Measurements from ENCODE around the gene TSPAN18. TPM values are rescaled to one million over a fixed set of nuclear protein-coding genes. Genes with fewer than 3 reads are reported as not detected.

The TSPAN18 gene
- total RNA-seq, 2 donors from 2014 or later: 3.4 to 13.4 TPM

DNA sequence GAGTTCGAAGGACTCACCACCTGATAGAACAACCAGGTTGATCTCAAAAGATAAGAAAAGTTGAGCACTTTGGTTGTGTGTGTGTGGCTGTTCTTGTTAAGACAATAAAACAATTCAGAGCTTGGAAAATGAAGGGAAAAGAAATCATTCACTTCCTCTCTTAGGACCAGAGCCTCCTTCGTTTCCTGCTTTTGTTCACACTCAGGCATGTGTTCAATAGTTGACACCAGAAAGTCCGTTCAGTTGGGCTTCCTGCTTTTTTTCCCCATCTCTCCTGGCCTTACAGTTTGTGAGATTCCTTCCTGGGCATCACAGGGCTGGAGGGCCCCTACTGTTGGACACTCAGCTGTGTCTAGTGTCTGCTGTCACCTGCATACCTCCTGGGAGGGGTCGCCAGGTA, 48.0 kb downstream of the TSPAN18 start:
- H3K27me3 ChIP-seq: no peaks in the 10 kb centered on the region
- no peak overlapping the region for H3K9ac ChIP-seq (ENCODE audit: low read depth in 2 of 2, low read length in 2 of 2)
- TF ChIP-seq, protein P1, sequence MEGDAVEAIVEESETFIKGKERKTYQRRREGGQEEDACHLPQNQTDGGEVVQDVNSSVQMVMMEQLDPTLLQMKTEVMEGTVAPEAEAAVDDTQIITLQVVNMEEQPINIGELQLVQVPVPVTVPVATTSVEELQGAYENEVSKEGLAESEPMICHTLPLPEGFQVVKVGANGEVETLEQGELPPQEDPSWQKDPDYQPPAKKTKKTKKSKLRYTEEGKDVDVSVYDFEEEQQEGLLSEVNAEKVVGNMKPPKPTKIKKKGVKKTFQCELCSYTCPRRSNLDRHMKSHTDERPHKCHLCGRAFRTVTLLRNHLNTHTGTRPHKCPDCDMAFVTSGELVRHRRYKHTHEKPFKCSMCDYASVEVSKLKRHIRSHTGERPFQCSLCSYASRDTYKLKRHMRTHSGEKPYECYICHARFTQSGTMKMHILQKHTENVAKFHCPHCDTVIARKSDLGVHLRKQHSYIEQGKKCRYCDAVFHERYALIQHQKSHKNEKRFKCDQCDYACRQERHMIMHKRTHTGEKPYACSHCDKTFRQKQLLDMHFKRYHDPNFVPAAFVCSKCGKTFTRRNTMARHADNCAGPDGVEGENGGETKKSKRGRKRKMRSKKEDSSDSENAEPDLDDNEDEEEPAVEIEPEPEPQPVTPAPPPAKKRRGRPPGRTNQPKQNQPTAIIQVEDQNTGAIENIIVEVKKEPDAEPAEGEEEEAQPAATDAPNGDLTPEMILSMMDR (IDR thresholded peaks at IDR 0.05): no peak
- H3K4me1 ChIP-seq: no peaks in the 10 kb centered on the region
- no peaks in the 10 kb centered on the region for H3K36me3 ChIP-seq
- intact Hi-C loops (cut with DNase I): loop anchor here (5.0 kb wide), 1 partner anchor 152 kb away; no protein-coding TSS in a partner anchor
- no peak for DNase-seq
- no peak overlapping the region for H3K4me3 ChIP-seq
- H3K9me3 ChIP-seq: no peaks in the 10 kb centered on the region
- H3K27ac ChIP-seq: no peak overlapping the region

DNA sequence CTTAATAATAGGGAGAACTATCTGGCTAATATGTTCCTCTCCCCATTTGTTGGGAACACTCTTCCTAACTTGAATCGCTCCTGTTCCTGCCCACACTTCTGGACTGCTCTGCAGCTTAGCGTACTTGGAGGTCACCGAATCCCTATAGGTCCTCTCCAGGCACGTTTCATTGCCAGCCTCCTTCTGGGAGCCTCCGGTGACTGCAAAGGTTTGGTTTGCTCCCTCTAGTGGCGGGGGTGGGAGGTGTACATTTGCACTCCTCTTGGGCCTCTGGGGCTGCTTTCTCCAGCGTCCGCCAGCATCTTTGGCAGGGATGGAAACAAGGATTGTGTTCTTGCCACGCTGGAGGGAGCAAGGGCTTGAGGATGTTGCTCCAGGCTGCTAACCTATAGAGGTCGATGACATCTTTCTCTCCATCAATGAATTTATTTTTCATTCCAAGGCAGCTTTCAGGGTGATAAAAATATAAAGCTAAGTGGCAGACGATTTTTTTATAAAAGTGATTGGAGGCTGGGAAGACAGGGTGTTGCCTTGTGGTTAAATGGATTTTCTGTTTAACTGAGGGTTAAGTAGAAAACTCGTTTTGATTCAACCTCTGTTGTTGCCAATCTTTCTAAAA, 48.7 kb downstream of the TSPAN18 start:
- intact Hi-C loops (cut with DNase I): loop anchor here (5.0 kb wide), 1 partner anchor 153 kb away; no protein-coding TSS in a partner anchor
- TF ChIP-seq, protein P1 (IDR thresholded peaks at IDR 0.05): peak; percentile 73
- Histone ChIP-seq H3K4me1 (no peaks in the 10 kb centered on the region), H3K4me3 (no peak overlapping the region), H3K9me3 (no peaks in the 10 kb centered on the region), H3K9ac (ENCODE audit: low read depth in 2 of 2, low read length in 2 of 2) (no peak overlapping the region), H3K36me3 (no peaks in the 10 kb centered on the region), H3K27ac (no peak overlapping the region), H3K27me3 (no peaks in the 10 kb centered on the region)
- peak; percentile 64 for DNase-seq

DNA sequence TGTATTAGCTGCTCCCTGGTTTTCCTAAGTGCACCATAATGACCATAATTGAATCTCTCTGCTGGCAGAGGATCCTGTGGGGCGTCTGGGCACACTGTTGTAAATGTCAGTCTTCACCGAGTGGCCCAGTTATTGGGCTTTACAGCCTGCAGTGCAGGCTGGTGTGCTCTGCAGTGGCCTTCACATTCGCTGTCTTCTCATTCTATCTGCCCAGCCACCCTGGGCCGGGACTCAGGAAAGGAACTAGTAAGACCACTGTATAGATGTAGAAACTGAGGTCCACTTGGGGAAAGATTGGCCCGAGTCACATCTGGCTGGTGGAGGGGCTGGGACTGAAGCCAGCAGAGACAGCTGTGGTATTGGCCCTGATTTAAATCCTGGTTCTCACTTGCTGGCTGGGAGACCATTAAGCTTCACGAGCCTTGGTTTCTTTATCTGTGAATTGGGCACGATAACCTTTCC, 49.3 kb downstream of the TSPAN18 start:
- H3K27ac ChIP-seq: no peak overlapping the region
- TF ChIP-seq, protein P1 (IDR thresholded peaks at IDR 0.05): no peak
- intact Hi-C loops (cut with DNase I): loop anchor here (5.0 kb wide), 1 partner anchor 154 kb away; no protein-coding TSS in a partner anchor
- H3K9me3 ChIP-seq: no peaks in the 10 kb centered on the region
- no peaks in the 10 kb centered on the region for H3K36me3 ChIP-seq
- H3K4me1 ChIP-seq: no peaks in the 10 kb centered on the region
- no peak overlapping the region for H3K9ac ChIP-seq (ENCODE audit: low read depth in 2 of 2, low read length in 2 of 2)
- no peaks in the 10 kb centered on the region for H3K27me3 ChIP-seq
- H3K4me3 ChIP-seq: no peak overlapping the region
- DNase-seq: no peak

DNA sequence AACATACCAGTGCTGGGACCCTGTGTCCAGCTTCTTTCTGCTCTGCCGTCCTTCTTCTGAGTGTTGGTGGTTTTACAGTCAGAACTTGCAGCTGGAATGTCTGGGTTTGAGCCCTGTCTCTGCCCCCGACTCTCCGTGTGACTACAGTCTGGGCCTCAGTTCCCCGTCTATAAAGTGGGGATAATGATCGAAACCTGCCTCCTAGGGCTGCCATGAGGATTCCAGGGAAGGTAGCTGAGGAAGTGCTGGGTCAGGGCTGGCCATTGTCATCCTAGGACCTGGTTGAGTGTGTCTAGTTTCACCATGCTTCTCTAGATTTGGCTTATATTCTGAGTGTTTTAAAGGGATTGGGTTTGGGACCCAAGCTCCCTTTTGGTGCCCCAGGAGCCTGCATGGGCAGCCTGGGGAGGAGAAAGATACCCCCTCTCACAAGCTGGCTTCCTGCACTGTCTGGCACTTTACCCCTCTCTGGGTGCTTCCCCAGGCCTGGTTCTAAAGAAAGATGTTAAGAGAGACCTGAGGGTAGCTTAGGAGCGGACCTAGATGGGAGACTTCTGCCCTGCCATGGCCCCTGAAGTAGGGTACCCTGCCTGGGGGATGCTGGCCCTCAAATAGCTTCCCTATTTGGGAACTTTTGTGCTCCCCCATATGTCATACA, 49.9 kb downstream of the TSPAN18 start:
- Histone ChIP-seq H3K27me3 (no peaks in the 10 kb centered on the region), H3K36me3 (no peaks in the 10 kb centered on the region), H3K9me3 (no peaks in the 10 kb centered on the region), H3K27ac (no peak overlapping the region), H3K4me3 (no peak overlapping the region), H3K4me1 (no peaks in the 10 kb centered on the region), H3K9ac (ENCODE audit: low read depth in 2 of 2, low read length in 2 of 2) (no peak overlapping the region)
- DNase-seq: no peak
- TF ChIP-seq, protein P1 (IDR thresholded peaks at IDR 0.05): no peak
- intact Hi-C loops (cut with DNase I): loop anchor here (5.0 kb wide), 1 partner anchor 154 kb away; no protein-coding TSS in a partner anchor

DNA sequence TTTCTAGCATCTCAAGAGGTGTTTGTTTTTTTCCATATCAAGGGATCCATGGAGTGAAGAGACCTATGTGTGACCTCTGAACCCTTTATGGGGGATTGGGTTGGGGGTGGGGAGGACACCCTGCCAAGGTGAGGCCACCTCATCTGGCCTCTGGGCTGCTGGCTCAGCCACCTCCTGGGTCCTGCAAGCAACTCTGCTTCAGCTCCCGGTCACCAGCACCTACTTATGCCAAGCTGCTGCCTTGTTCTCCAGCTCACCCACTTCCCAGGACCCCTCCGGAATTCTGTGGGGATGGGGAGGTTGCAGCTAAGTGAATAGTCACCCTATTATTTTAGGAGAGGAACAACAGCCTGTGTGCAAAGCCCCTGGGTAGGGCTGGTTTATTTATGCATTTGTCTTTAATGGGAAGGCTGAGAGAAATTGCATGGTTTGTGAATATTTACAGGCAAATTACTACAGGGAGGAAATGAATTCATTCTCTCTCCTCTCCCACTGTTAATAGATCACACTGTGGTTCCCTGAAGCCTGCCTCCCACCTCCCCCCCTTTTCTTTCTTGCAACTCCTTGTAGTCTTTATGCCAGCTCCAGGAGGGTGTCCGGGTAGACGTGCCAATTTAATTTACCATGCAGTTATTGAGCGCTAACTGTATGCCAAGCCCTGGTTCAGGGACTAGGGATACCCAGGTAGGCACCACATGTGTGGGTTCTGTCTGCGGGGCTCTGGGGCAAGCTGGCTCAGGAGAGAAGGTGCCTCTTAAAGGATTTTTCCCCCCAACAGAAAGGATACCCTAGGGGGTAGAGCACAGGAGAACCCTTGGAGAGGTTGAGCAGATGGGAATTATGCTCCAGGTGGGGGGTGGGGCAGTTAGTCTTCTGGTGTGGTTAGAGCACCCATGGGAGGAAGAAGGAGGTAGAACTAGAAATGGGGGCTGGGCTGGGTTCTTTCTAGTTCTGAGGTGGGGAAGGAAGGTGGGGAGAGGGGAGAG, 50.7 kb downstream of the TSPAN18 start:
- Histone ChIP-seq H3K9ac (ENCODE audit: low read depth in 2 of 2, low read length in 2 of 2) (no peak overlapping the region), H3K36me3 (no peaks in the 10 kb centered on the region), H3K27ac (no peak overlapping the region), H3K9me3 (no peaks in the 10 kb centered on the region), H3K4me3 (no peak overlapping the region), H3K27me3 (no peaks in the 10 kb centered on the region), H3K4me1 (no peaks in the 10 kb centered on the region)
- DNase-seq: no peak
- intact Hi-C loops (cut with DNase I): loop anchor here (5.0 kb wide), 1 partner anchor 155 kb away; no protein-coding TSS in a partner anchor
- TF ChIP-seq, protein P1 (IDR thresholded peaks at IDR 0.05): no peak

Data from colonic mucosa (tissue), 4 donors.